Measurements from ENCODE around the gene TRAPPC11. TPM values are rescaled to one million over a fixed set of nuclear protein-coding genes. Genes with fewer than 3 reads are reported as not detected.

The TRAPPC11 gene
- total RNA-seq, result 126 TPM

GRCh38 chr4:183659029-183659871, at the start of gene TRAPPC11, which contains the start of gene RWDD4:
Gene TRAPPC11 (plus strand): TSS chr4:183659293. CDS start chr4:183663868, 4,575 bp downstream.
Gene RWDD4 (minus strand): TSS chr4:183659185. CDS start chr4:183658952, 233 bp downstream.

Small RNA genes within 50 kb of the gene (small RNA-seq; reads per million reads assigned to genes)
- gene RNU6-1053P (ENCODE audit: low replicate concordance) (not detected), gene RNU6-335P (ENCODE audit: low replicate concordance) (not detected), gene RNU6-479P (ENCODE audit: low replicate concordance) (not detected)

Other genes with a start within 250 kb of the TRAPPC11 start
- gene CDKN2AIP, start 214.7 kb upstream of the TRAPPC11 start, total RNA-seq, result 22.8 TPM
- 19.1 TPM for gene ING2, start 154.2 kb upstream of the TRAPPC11 start, total RNA-seq
- 16.6 TPM for gene RWDD4, start 108 bp upstream of the TRAPPC11 start, total RNA-seq
- gene STOX2, start 246.0 kb downstream of the TRAPPC11 start, total RNA-seq, result 48.5 TPM